HEK293 (cell line): ENCODE data around the gene FOXO6.

Experiments used
- CTCF ChIA-PET: fragments of 350-600 bp; formaldehyde crosslinking; extraction: SDS; loops from one replicate; lab custom pipeline; 2021; ENCODE audit warnings: antibody characterized with exemption; lab: Yijun Ruan, JAX
- POLR2A ChIA-PET: fragments of 300-600 bp; formaldehyde crosslinking; extraction: SDS; loops from one replicate; lab custom pipeline; 2020; ENCODE audit warnings: antibody characterized with exemption, inconsistent platforms; lab: Yijun Ruan, JAX
- H3K27ac ChIP-seq: fragments of 200-500 bp; sonication (Bioruptor generic); 2 replicates; pipeline ENCODE4 v1.5.1; 2014; ENCODE audit warnings: low read depth, low read length, control low read depth, inconsistent platforms; ENCODE audit errors: extremely low read depth
- H3K36me3 ChIP-seq, 2 experiments: fragments of 200-500 bp in 1 of 2; sonication (Bioruptor generic) in 1 of 2; 1 replicate in 1 of 2; 2 replicates in 1 of 2; pipeline ENCODE4 v1.5.1; 2014 to 2017; ENCODE audit warnings: inconsistent platforms in 2 of 2, low read length in 2 of 2; ENCODE audit not compliant: control insufficient read depth in 2 of 2, insufficient read depth in 1 of 2
- H3K4me1 ChIP-seq: fragments of 200-500 bp; sonication (Bioruptor generic); 2 replicates; pipeline ENCODE4 v1.5.1; 2014; ENCODE audit warnings: mild to moderate bottlenecking, low read length, inconsistent platforms; ENCODE audit not compliant: control insufficient read depth, insufficient read depth
- H3K4me3 ChIP-seq: 2 replicates; pipeline ENCODE4 v1.5.1; 2011; ENCODE audit warnings: low read depth, mild to moderate bottlenecking, control low read depth, low read length, moderate library complexity
- H3K9me3 ChIP-seq: fragments of 200-500 bp; sonication (Bioruptor generic); 2 replicates; pipeline ENCODE4 v1.5.1; 2014; ENCODE audit warnings: low read depth, low read length, inconsistent platforms; ENCODE audit not compliant: control insufficient read depth, insufficient read depth
- GLI4 ChIP-seq: fragments of 450-650 bp; formaldehyde crosslinking; IDR thresholded peaks from 2 replicates; pipeline ENCODE4 v1.5.1; 2016; ENCODE audit warnings: missing biosample characterization, missing genetic modification characterization
- OVOL3 ChIP-seq: fragments of 450-650 bp; formaldehyde crosslinking; IDR thresholded peaks from 2 replicates; pipeline ENCODE4 v1.5.1; 2016; ENCODE audit warnings: missing biosample characterization, missing genetic modification characterization
- SCRT1 ChIP-seq: fragments of 450-650 bp; formaldehyde crosslinking; IDR thresholded peaks from 2 replicates; pipeline ENCODE4 v1.5.1; 2016; ENCODE audit warnings: missing biosample characterization, missing genetic modification characterization, borderline replicate concordance
- ZBTB6 ChIP-seq: fragments of 450-650 bp; formaldehyde crosslinking; IDR thresholded peaks from 2 replicates; pipeline ENCODE4 v1.5.1; 2017; ENCODE audit warnings: missing biosample characterization, missing genetic modification characterization
- ZIC2 ChIP-seq: fragments of 450-650 bp; formaldehyde crosslinking; IDR thresholded peaks from 2 replicates; pipeline ENCODE4 v1.5.1; 2016; ENCODE audit warnings: missing biosample characterization, missing genetic modification characterization
- ZNF112 ChIP-seq: fragments of 450-650 bp; formaldehyde crosslinking; IDR thresholded peaks from 2 replicates; pipeline ENCODE4 v1.5.0; 2017; ENCODE audit warnings: missing biosample characterization, missing genetic modification characterization
- ZNF157 ChIP-seq: fragments of 450-650 bp; formaldehyde crosslinking; IDR thresholded peaks from 2 replicates; pipeline ENCODE4 v1.5.1; 2016; ENCODE audit warnings: missing biosample characterization, missing genetic modification characterization
- ZNF19 ChIP-seq: fragments of 450-650 bp; formaldehyde crosslinking; IDR thresholded peaks from 2 replicates; pipeline ENCODE4; 2016; ENCODE audit warnings: missing biosample characterization, missing genetic modification characterization, low read depth
- ZNF26 ChIP-seq: fragments of 450-650 bp; formaldehyde crosslinking; IDR thresholded peaks from 2 replicates; pipeline ENCODE4 v1.5.1; 2016; ENCODE audit warnings: missing biosample characterization, missing genetic modification characterization
- ZNF354C ChIP-seq: fragments of 450-650 bp; formaldehyde crosslinking; IDR thresholded peaks from 2 replicates; pipeline ENCODE4 v1.5.1; 2016; ENCODE audit warnings: missing biosample characterization, missing genetic modification characterization, low read depth, borderline replicate concordance
- ZNF37A ChIP-seq: fragments of 450-650 bp; IDR thresholded peaks from 2 replicates; pipeline ENCODE4 v1.5.1; 2018; ENCODE audit warnings: missing biosample characterization, missing genetic modification characterization
- ZNF394 ChIP-seq: fragments of 450-650 bp; formaldehyde crosslinking; IDR thresholded peaks from 2 replicates; pipeline ENCODE4 v1.5.1; 2016; ENCODE audit warnings: missing biosample characterization, missing genetic modification characterization, mild to moderate bottlenecking, moderate library complexity, borderline replicate concordance
- ZNF488 ChIP-seq: fragments of 450-650 bp; formaldehyde crosslinking; IDR thresholded peaks from 2 replicates; pipeline ENCODE4 v1.5.1; 2016; ENCODE audit warnings: missing biosample characterization, missing genetic modification characterization
- ZNF555 ChIP-seq: fragments of 450-650 bp; formaldehyde crosslinking; conservative IDR thresholded peaks from 2 replicates; pipeline ENCODE4 v1.5.1; 2017; ENCODE audit warnings: missing biosample characterization, mild to moderate bottlenecking, missing genetic modification characterization, inconsistent platforms
- ZNF660 ChIP-seq: fragments of 450-650 bp; IDR thresholded peaks from 2 replicates; pipeline ENCODE4 v1.5.1; 2018; ENCODE audit warnings: missing biosample characterization, mild to moderate bottlenecking, missing genetic modification characterization
- ZNF692 ChIP-seq: fragments of 450-650 bp; formaldehyde crosslinking; IDR thresholded peaks from 2 replicates; pipeline ENCODE4 v1.5.1; 2016; ENCODE audit warnings: missing biosample characterization, missing genetic modification characterization
- ZNF768 ChIP-seq: fragments of 450-650 bp; formaldehyde crosslinking; IDR thresholded peaks from 2 replicates; pipeline ENCODE4 v1.5.1; 2018; ENCODE audit warnings: missing biosample characterization, mild to moderate bottlenecking, missing genetic modification characterization
- ZNF792 ChIP-seq: fragments of 450-650 bp; formaldehyde crosslinking; IDR thresholded peaks from 2 replicates; pipeline ENCODE4 v1.5.1; 2016; ENCODE audit warnings: missing biosample characterization, missing genetic modification characterization
- ZNF837 ChIP-seq: fragments of 450-650 bp; formaldehyde crosslinking; IDR thresholded peaks from 2 replicates; pipeline ENCODE4 v1.5.1; 2016; ENCODE audit warnings: missing biosample characterization, missing genetic modification characterization
- ZSCAN30 ChIP-seq: fragments of 450-650 bp; IDR thresholded peaks from 2 replicates; pipeline ENCODE4 v1.5.1; 2018; ENCODE audit warnings: missing biosample characterization, mild to moderate bottlenecking, missing genetic modification characterization, moderate library complexity
- ZXDB ChIP-seq: fragments of 450-650 bp; formaldehyde crosslinking; IDR thresholded peaks from 2 replicates; pipeline ENCODE4 v1.5.1; 2016; ENCODE audit warnings: missing biosample characterization, missing genetic modification characterization

The FOXO6 gene

GRCh38 chr1:41430582-41430981, 69.3 kb downstream of the FOXO6 start:
- no peaks in the 10 kb centered on the region for H3K9me3 ChIP-seq
- H3K4me3 ChIP-seq = no peak overlapping the region
- H3K27ac ChIP-seq = no peak overlapping the region
- H3K4me1 ChIP-seq = no peaks in the 10 kb centered on the region
- no peaks in the 10 kb centered on the region for H3K36me3 ChIP-seq
- CTCF ChIA-PET = interaction anchor here (0.6 to 8.1 kb wide), 3 partner anchors 13 to 168 kb away, joined by 4 to 73 read pairs (median 5); no protein-coding TSS in a partner anchor
- POLR2A ChIA-PET = no interaction called here
- TF ChIP-seq ZNF394 (no peak), ZNF692 (tag by site-specific recombination) (no peak), ZNF660 (tag by site-specific recombination) (no peak), ZBTB6 (tag by site-specific recombination) (no peak), ZNF837 (tag by site-specific recombination) (no peak), ZNF488 (no peak), SCRT1 (tag by site-specific recombination) (no peak), ZNF354C (no peak), ZNF157 (no peak), ZNF37A (tag by site-specific recombination) (no peak), ZXDB (tag by site-specific recombination) (no peak), OVOL3 (no peak), ZNF112 (tag by site-specific recombination) (no peak), ZNF792 (tag by site-specific recombination) (no peak), GLI4 (no peak), ZNF555 (tag by site-specific recombination) (no peak), ZNF19 (tag by site-specific recombination) (no peak)

- POLR2A ChIA-PET = interaction anchor here (1.4 kb wide), 1 partner anchor 14 kb away, joined by 6 read pairs; no protein-coding TSS in a partner anchor
Measured at GRCh38 chr1:41431490-41432350, 70.5 kb downstream of the FOXO6 start.

More at GRCh38 chr1:41431490-41432350, 70.5 kb downstream of the FOXO6 start:
- no peak overlapping the region for H3K4me3 ChIP-seq
- CTCF ChIA-PET = interaction anchor here (0.6 to 8.1 kb wide), 25 partner anchors 14 to 891 kb away, joined by 3 to 73 read pairs (median 5); partner anchors contain the start of gene FOXO6
- no peaks in the 10 kb centered on the region for H3K9me3 ChIP-seq
- TF ChIP-seq ZNF26 (tag by site-specific recombination) (no peak), ZIC2 (tag by site-specific recombination) (peak; percentile 38), ZSCAN30 (no peak), ZNF488 (no peak), ZNF768 (0 out of 2 replicates have a peak, but pooled peaks have one; percentile 46)
- TF ChIP-seq, all 188 proteins: peak for 2
- Histone ChIP-seq H3K36me3 (no peaks in the 10 kb centered on the region), H3K4me1 (no peaks in the 10 kb centered on the region), H3K27ac (no peak overlapping the region)
